IMR-90 (cell line): ENCODE measurements around the gene CRYBB1. TPM values are rescaled to one million over a fixed set of nuclear protein-coding genes. Genes with fewer than 3 reads are reported as not detected.

Experiments
- ATAC-seq: fragments of 200-7000 bp; cut with Tn5 transposase; 2 replicates; pipeline ENCODE4 v1.9.1; 2020; ENCODE audit warnings: low read depth, mild to moderate bottlenecking, moderate library complexity
- BruUV-seq: library from RNA; stranded (reverse); fragments of 400-500 nt; replicated peaks from 2 replicates; lab custom pipeline; 2021; lab: Mats Ljungman, UMichigan
- CTCF ChIA-PET: fragments of 300-600 bp; formaldehyde crosslinking; extraction: SDS; loops from one replicate; lab custom pipeline; 2021; ENCODE audit warnings: antibody characterized with exemption; lab: Yijun Ruan, JAX
- POLR2A ChIA-PET: fragments of 300-600 bp; sonication (Branson Sonifier 250); formaldehyde crosslinking; loops from one replicate; lab custom pipeline; 2022; ENCODE audit warnings: antibody characterized with exemption; ENCODE audit not compliant: unreplicated experiment; lab: Charles Lee
- DNase-seq: peaks from one replicate; pipeline ENCODE4 v3.0.0; 2013
- H2AFZ ChIP-seq: replicated peaks from 2 replicates; pipeline ENCODE3; 2013; ENCODE audit warnings: low read length, mild to moderate bottlenecking; ENCODE audit not compliant: poor library complexity
- H2AK5ac ChIP-seq: 2 replicates; pipeline ENCODE4 v1.6.1; 2013; ENCODE audit warnings: low read depth, low read length, inconsistent platforms
- H2AK9ac ChIP-seq: replicated peaks from 2 replicates; pipeline ENCODE3; 2013; ENCODE audit warnings: mild to moderate bottlenecking, low read depth, low read length, moderate library complexity; ENCODE audit not compliant: poor library complexity
- H2BK120ac ChIP-seq: 2 replicates; pipeline ENCODE4 v1.6.1; 2013; ENCODE audit warnings: low read depth, low read length, inconsistent platforms
- H2BK15ac ChIP-seq: 3 replicates; pipeline ENCODE4 v1.6.1; 2013; ENCODE audit warnings: low read depth, low read length, inconsistent platforms
- H2BK20ac ChIP-seq: 2 replicates; pipeline ENCODE4 v1.6.1; 2013; ENCODE audit warnings: low read depth, mild to moderate bottlenecking, inconsistent platforms, low read length, moderate library complexity
- H2BK5ac ChIP-seq: 2 replicates; pipeline ENCODE4 v1.6.1; 2013; ENCODE audit warnings: mild to moderate bottlenecking, low read depth, low read length, inconsistent platforms; ENCODE audit not compliant: poor library complexity, severe bottlenecking
- H3K14ac ChIP-seq: replicated peaks from 2 replicates; pipeline ENCODE4 v1.6.1; 2013; ENCODE audit warnings: low read depth, low read length, inconsistent platforms
- H3K18ac ChIP-seq: 2 replicates; pipeline ENCODE4 v1.6.1; 2013; ENCODE audit warnings: low read depth, low read length, control low read depth
- H3K23ac ChIP-seq: 2 replicates; pipeline ENCODE4 v1.6.1; 2013; ENCODE audit warnings: low read depth, low read length, inconsistent platforms
- H3K27ac ChIP-seq: 2 replicates; pipeline ENCODE4 v1.5.1; 2013; ENCODE audit warnings: mild to moderate bottlenecking, control low read depth, low read length; ENCODE audit not compliant: insufficient read depth
- H3K27me3 ChIP-seq: 2 replicates; pipeline ENCODE4 v1.6.1; 2013; ENCODE audit warnings: low read length; ENCODE audit not compliant: control insufficient read depth, insufficient read depth
- H3K36me3 ChIP-seq: 2 replicates; pipeline ENCODE4 v1.6.1; 2013; ENCODE audit warnings: low read length, mixed read lengths; ENCODE audit not compliant: control insufficient read depth, insufficient read depth
- H3K4ac ChIP-seq: 2 replicates; pipeline ENCODE4 v1.6.1; 2013; ENCODE audit warnings: low read depth, low read length, inconsistent platforms
- H3K4me1 ChIP-seq: 2 replicates; pipeline ENCODE4 v1.6.1; 2013; ENCODE audit warnings: low read length, mixed read lengths; ENCODE audit not compliant: control insufficient read depth, insufficient read depth
- H3K4me2 ChIP-seq: 2 replicates; pipeline ENCODE4 v1.6.1; 2013; ENCODE audit warnings: low read depth, mild to moderate bottlenecking, control low read depth, low read length, moderate library complexity
- H3K4me3 ChIP-seq: 2 replicates; pipeline ENCODE4 v1.5.1; 2013; ENCODE audit warnings: low read depth, mild to moderate bottlenecking, control low read depth, low read length, moderate library complexity; ENCODE audit not compliant: insufficient read depth
- H3K56ac ChIP-seq: 2 replicates; pipeline ENCODE4 v1.6.1; 2013; ENCODE audit warnings: low read length, inconsistent platforms; ENCODE audit not compliant: insufficient read depth; ENCODE audit errors: extremely low read depth
- H3K79me1 ChIP-seq, 2 experiments: 2 replicates each; pipeline ENCODE4 v1.6.1; 2013; ENCODE audit warnings: low read length in 2 of 2, inconsistent platforms in 1 of 2, low read depth in 1 of 2
- H3K9ac ChIP-seq: 2 replicates; pipeline ENCODE4 v1.6.1; 2013; ENCODE audit warnings: low read depth, low read length, control low read depth
- H3K9me1 ChIP-seq: 2 replicates; pipeline ENCODE4 v1.6.1; 2013; ENCODE audit warnings: low read length, inconsistent platforms; ENCODE audit not compliant: insufficient read depth
- H3K9me3 ChIP-seq: 2 replicates; pipeline ENCODE4 v1.6.1; 2013; ENCODE audit warnings: low read length; ENCODE audit not compliant: control insufficient read depth, insufficient read depth
- H4K20me1 ChIP-seq: 2 replicates; pipeline ENCODE4 v1.6.1; 2013; ENCODE audit warnings: low read length, inconsistent platforms; ENCODE audit not compliant: insufficient read depth
- H4K5ac ChIP-seq: 2 replicates; pipeline ENCODE4 v1.6.1; 2013; ENCODE audit warnings: mild to moderate bottlenecking, low read depth, low read length, control low read depth
- H4K8ac ChIP-seq, 2 experiments: 2 replicates each; pipeline ENCODE4 v1.6.1; 2013; ENCODE audit warnings: low read depth in 2 of 2, low read length in 2 of 2, control low read depth in 1 of 2, inconsistent platforms in 1 of 2
- H4K91ac ChIP-seq: 2 replicates; pipeline ENCODE4 v1.6.1; 2013; ENCODE audit warnings: low read depth, low read length, inconsistent platforms; ENCODE audit not compliant: insufficient read depth
- CTCF ChIP-seq: conservative IDR thresholded peaks from 2 replicates; pipeline ENCODE4 v1.5.1; 2012; ENCODE audit warnings: mild to moderate bottlenecking, low read depth, low read length, improper control_type of control experiment
- MAFK ChIP-seq: IDR thresholded peaks from 2 replicates; pipeline ENCODE4 v1.6.1; 2012; ENCODE audit warnings: low read depth, low read length, improper control_type of control experiment
- NFE2L2 ChIP-seq: fragments of 150-350 bp; IDR thresholded peaks from 2 replicates; pipeline ENCODE4 v1.6.1; 2016; ENCODE audit warnings: low read depth, mild to moderate bottlenecking, low read length
- POLR2A ChIP-seq: IDR thresholded peaks from 2 replicates; pipeline ENCODE4 v1.6.1; 2012; ENCODE audit warnings: mild to moderate bottlenecking, low read depth, low read length
- WGBS, 2 experiments: methylation state at CpG; one replicate each; pipeline versions ENCODE4 v1.1.5 to v1.1.7; 2013; ENCODE audit warnings: missing lambda C conversion rate in 2 of 2; ENCODE audit not compliant: insufficient read length in 1 of 2; ENCODE audit errors: extremely low coverage in 2 of 2; 5-methylcytosine and 5-hydroxymethylcytosine counted together
- dilution Hi-C: fragments of 300-500 bp; cut with HindIII; formaldehyde crosslinking; loops from one replicate; pipeline ENCODE4 v1.14.3; 2018; ENCODE audit warnings: low sequenced_read_pairs; ENCODE audit not compliant: unreplicated experiment
- in situ Hi-C: fragments of 300-500 bp; cut with MboI; formaldehyde crosslinking; loops from 3 replicates; pipeline ENCODE4 v1.14.3; 2019; ENCODE audit warnings: low sequenced_read_pairs, inconsistent platforms, mixed read lengths
- intact Hi-C: fragments of 100-400 bp; cut with micrococcal nuclease; formaldehyde crosslinking; loops from 2 replicates; pipeline ENCODE4 v1.10.0; 2022
- microRNA-seq, 2 experiments: library from miRNA; stranded (forward) in 1 of 2; unstranded in 1 of 2; fragments of 10-50 nt in 1 of 2; fragments of <30 nt in 1 of 2; gene quantifications in 1 of 2; microRNA quantifications in 1 of 2; one replicate each; pipeline versions ENCODE3 to v1.1.0; 2013 to 2020; ENCODE audit not compliant: insufficient read depth in 1 of 2, insufficient read length in 1 of 2, unreplicated experiment in 1 of 2
- polyA plus RNA-seq, 3 experiments: library from polyadenylated mRNA; depleted of rRNA; stranded (reverse); fragments of >200 nt; gene quantifications; 2 replicates each; pipeline ENCODE4 v1.2.3, GENCODE V29; 2012; ENCODE audit warnings: low replicate concordance in 1 of 3
- small RNA-seq, 5 experiments: library from RNA; depleted of rRNA; stranded (forward); fragments of <200 nt; gene quantifications; one replicate each; pipeline ENCODE3, GENCODE V24; 2012
- total RNA-seq: library from RNA; depleted of rRNA; stranded (reverse); fragments of >200 nt; gene quantifications from 2 replicates; pipeline ENCODE4 v1.2.3, GENCODE V29; 2012; rRNA removed
- TF ChIP-seq, protein P1 (sequence below): fragments of 150-350 bp; IDR thresholded peaks from 2 replicates; pipeline ENCODE4 v1.6.1; 2017; ENCODE audit warnings: mild to moderate bottlenecking, antibody characterized with exemption, low read length, low read depth

The CRYBB1 gene
- total and polyA plus RNA-seq, 2 of the 4 experiments (the other 2 are of a cell fraction): not detected

GRCh38 chr22:26549902-26550497 lies 67.8 kb downstream of the CRYBB1 start:
- ATAC-seq (peak; percentile 3; the same call in 1 of the 2 replicates), DNase-seq (no peak)
- H2BK20ac ChIP-seq: peak overlapping the region; percentile 82
- H2AK9ac ChIP-seq: peak overlapping the region; percentile 84
- peak overlapping the region; percentile 67; the same call in 1 of the 2 replicates for H3K56ac ChIP-seq
- dilution Hi-C loops: no loop called here
- peak overlapping the region; percentile 34 to 92; a peak in 3 of 4 replicates for H4K8ac ChIP-seq
- peak overlapping the region; percentile 23 for H3K27ac ChIP-seq
- peak overlapping the region; percentile 97 for H3K4ac ChIP-seq
- H2BK5ac ChIP-seq: peak overlapping the region; percentile 88
- peaks cover 23% of the 10 kb centered on the region for H3K4me1 ChIP-seq
- H3K27me3 ChIP-seq: no peaks in the 10 kb centered on the region
- H3K79me1 ChIP-seq: peaks cover 45 to 78% of the 10 kb centered on the region in 2 experiments
- peak overlapping the region; percentile 91 for H2BK120ac ChIP-seq
- H3K4me3 ChIP-seq: no peak overlapping the region
- peak overlapping the region; percentile 77 for H3K23ac ChIP-seq
- in situ Hi-C loops: no loop called here
- ChIA-PET POLR2A (no interaction called here), CTCF (no interaction called here)
- no peaks in the 10 kb centered on the region; the same call in 1 of the 2 replicates for H3K36me3 ChIP-seq
- no peaks in the 10 kb centered on the region for H3K9me3 ChIP-seq
- BruUV-seq: no TSS peak
- no CpG with 5 or more reads among the region's 4 CpGs for WGBS, 2 experiments
- H2AFZ ChIP-seq: peak overlapping the region; percentile 33
- no peak overlapping the region for H3K9ac ChIP-seq
- H3K9me1 ChIP-seq: peaks cover 35% of the 10 kb centered on the region
- no peak overlapping the region for H4K5ac ChIP-seq
- peak overlapping the region; percentile 22; the same call in 1 of the 2 replicates for H3K18ac ChIP-seq
- intact Hi-C loops: loop anchor here (1.0 kb wide), 1 partner anchor 19 kb away; no protein-coding TSS in a partner anchor
- H3K14ac ChIP-seq: peak overlapping the region; percentile 74
- peak overlapping the region; percentile 77 for H2AK5ac ChIP-seq
- H2BK15ac ChIP-seq: peak overlapping the region; percentile 87; the same call in 2 of the 3 replicates
- H3K4me2 ChIP-seq: no peak overlapping the region
- H4K91ac ChIP-seq: peak overlapping the region; percentile 98
- no peaks in the 10 kb centered on the region for H4K20me1 ChIP-seq
- TF ChIP-seq MAFK (no peak), POLR2A (no peak), NFE2L2 (no peak), CTCF (no peak)
- TF ChIP-seq, protein P1, sequence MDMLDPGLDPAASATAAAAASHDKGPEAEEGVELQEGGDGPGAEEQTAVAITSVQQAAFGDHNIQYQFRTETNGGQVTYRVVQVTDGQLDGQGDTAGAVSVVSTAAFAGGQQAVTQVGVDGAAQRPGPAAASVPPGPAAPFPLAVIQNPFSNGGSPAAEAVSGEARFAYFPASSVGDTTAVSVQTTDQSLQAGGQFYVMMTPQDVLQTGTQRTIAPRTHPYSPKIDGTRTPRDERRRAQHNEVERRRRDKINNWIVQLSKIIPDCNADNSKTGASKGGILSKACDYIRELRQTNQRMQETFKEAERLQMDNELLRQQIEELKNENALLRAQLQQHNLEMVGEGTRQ: no peak

Small RNA genes lying within 50 kb of the gene (microRNA-seq; reads per million reads assigned to microRNA genes)
- gene MIR548J (ENCODE audit: insufficient read depth in 1 of 2, insufficient read length in 1 of 2, unreplicated experiment in 1 of 2) (2.9 to 145 reads per million in 2 experiments), gene RF01874 (ENCODE audit: insufficient read depth, insufficient read length) (not detected)

Small RNA genes lying within 50 kb of the gene (small RNA-seq; reads per million reads assigned to genes)
- gene MIR548J (1.3 to 162 (median 46.2) reads per million in 5 experiments), gene RF01874 (0 to 0.04 (median 0) reads per million in 5 experiments)

Other genes with a start within 250 kb of the CRYBB1 start
- 1.1 and 1.3 TPM in 2 replicates for gene ASPHD2, start 188.8 kb downstream of the CRYBB1 start, total RNA-seq
- gene ASPHD2, start 188.8 kb downstream of the CRYBB1 start, polyA plus RNA-seq (2012; rRNA removed): 1.3 and 1.4 TPM in 2 replicates
- 15.8 and 18.1 TPM in 2 replicates for gene HPS4, start 134.2 kb downstream of the CRYBB1 start, total RNA-seq
- 19.0 and 19.5 TPM in 2 replicates for gene HPS4, start 134.2 kb downstream of the CRYBB1 start, polyA plus RNA-seq (2012; rRNA removed)
- gene SRRD, start 134.2 kb downstream of the CRYBB1 start, total RNA-seq: 24.0 and 28.6 TPM in 2 replicates
- 15.7 and 18.3 TPM in 2 replicates for gene SRRD, start 134.2 kb downstream of the CRYBB1 start, polyA plus RNA-seq (2012; rRNA removed)
- 37.5 and 43.2 TPM in 2 replicates for gene TFIP11, start 105.6 kb downstream of the CRYBB1 start, total RNA-seq
- gene TFIP11, start 105.6 kb downstream of the CRYBB1 start, polyA plus RNA-seq (2012; rRNA removed): 22.5 and 23.6 TPM in 2 replicates
- 41.7 and 42.5 TPM in 2 replicates for gene TPST2, start 27.9 kb downstream of the CRYBB1 start, total RNA-seq
- gene TPST2, start 27.9 kb downstream of the CRYBB1 start, polyA plus RNA-seq (2012; rRNA removed): 63.6 and 81.1 TPM in 2 replicates
- gene CRYBA4, start 3.9 kb upstream of the CRYBB1 start, total RNA-seq: not detected in 2 replicates
- gene CRYBA4, start 3.9 kb upstream of the CRYBB1 start, polyA plus RNA-seq (2012; rRNA removed): not detected in 2 replicates
- gene MIAT, start 39.6 kb upstream of the CRYBB1 start, total RNA-seq: 0.54 and 1.1 TPM in 2 replicates
- gene MIAT, start 39.6 kb upstream of the CRYBB1 start, polyA plus RNA-seq (2012; rRNA removed): 0.29 and 0.65 TPM in 2 replicates